Gastrocnemius medialis (tissue), 4 donors: Measurements from ENCODE around the gene TSPAN14.

Experiments
- POLR2A ChIP-seq, 2 donors: fragments of 450-650 bp; IDR thresholded peaks; one replicate each; pipeline ENCODE4 v1.6.1; 2017; ENCODE audit warnings: antibody characterized with exemption in 2 of 2, mild to moderate bottlenecking in 2 of 2, moderate library complexity in 2 of 2
- TF ChIP-seq, protein P1 (sequence below), 5 experiments: fragments of 450-650 bp in 3 of 5; fragments of 200-600 bp in 2 of 5; sonication (generic) in 2 of 5; IDR thresholded peaks in 4 of 5; conservative IDR thresholded peaks in 1 of 5; 1 replicate in 4 of 5; 2 replicates in 1 of 5; pipeline ENCODE4 v1.5.1; 2016 to 2019; ENCODE audit warnings: antibody characterized with exemption in 5 of 5, mild to moderate bottlenecking in 3 of 5, moderate library complexity in 3 of 5

GRCh38 chr10:80465451-80465835, 11.3 kb downstream of the TSPAN14 start:
- TF ChIP-seq, protein P1, sequence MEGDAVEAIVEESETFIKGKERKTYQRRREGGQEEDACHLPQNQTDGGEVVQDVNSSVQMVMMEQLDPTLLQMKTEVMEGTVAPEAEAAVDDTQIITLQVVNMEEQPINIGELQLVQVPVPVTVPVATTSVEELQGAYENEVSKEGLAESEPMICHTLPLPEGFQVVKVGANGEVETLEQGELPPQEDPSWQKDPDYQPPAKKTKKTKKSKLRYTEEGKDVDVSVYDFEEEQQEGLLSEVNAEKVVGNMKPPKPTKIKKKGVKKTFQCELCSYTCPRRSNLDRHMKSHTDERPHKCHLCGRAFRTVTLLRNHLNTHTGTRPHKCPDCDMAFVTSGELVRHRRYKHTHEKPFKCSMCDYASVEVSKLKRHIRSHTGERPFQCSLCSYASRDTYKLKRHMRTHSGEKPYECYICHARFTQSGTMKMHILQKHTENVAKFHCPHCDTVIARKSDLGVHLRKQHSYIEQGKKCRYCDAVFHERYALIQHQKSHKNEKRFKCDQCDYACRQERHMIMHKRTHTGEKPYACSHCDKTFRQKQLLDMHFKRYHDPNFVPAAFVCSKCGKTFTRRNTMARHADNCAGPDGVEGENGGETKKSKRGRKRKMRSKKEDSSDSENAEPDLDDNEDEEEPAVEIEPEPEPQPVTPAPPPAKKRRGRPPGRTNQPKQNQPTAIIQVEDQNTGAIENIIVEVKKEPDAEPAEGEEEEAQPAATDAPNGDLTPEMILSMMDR (IDR thresholded peaks at IDR 0.05 in 4 of 5, conservative IDR thresholded peaks at IDR 0.05 in 1 of 5), result no peak
- TF ChIP-seq POLR2A (IDR thresholded peaks at IDR 0.05), result no peak
